ENCODE measurements around the gene RSPH9.
"Not testable (repeated sequence)": the region's sequence is repeated elsewhere in the genome, so short reads cannot be mapped to it uniquely, and the experiment has no call there.

The RSPH9 gene

DNA sequence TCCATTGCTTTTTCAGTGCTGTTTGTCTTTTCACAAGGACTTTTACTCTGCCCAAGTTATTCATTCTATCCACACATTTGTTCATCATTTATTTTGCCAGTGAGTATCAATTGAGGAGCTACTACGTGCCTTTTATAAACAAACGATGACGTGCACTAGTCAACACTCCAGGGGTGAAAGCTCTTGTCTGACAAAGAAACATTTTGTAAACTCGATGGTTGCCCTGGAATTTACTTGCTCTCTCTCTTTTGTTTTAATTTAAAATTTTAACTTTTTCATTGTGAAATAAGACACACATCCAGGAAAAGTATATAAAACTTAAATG is 51.1 kb downstream of the RSPH9 start:
- H3K4me3 ChIP-seq (ENCODE audit: insufficient read length, low read depth): no peak overlapping the region
- peaks cover 6% of the 10 kb centered on the region for H3K4me1 ChIP-seq (ENCODE audit: insufficient read depth, insufficient read length)
- DNase-seq (ENCODE audit: low read depth, low spot score): no peak
- TF ChIP-seq SUZ12 (IDR thresholded peaks at IDR 0.05; ENCODE audit: extremely low read depth, insufficient read depth, insufficient read length) (no peak), YY1 (IDR thresholded peaks at IDR 0.05; ENCODE audit: insufficient read depth, insufficient read length) (no peak), ZNF274 (IDR thresholded peaks at IDR 0.05; ENCODE audit: low read depth, low read length) (no peak)
- no peak overlapping the region for H3K9ac ChIP-seq (ENCODE audit: insufficient read length, low read depth)
- H3K36me3 ChIP-seq (ENCODE audit: insufficient read depth, insufficient read length, low read length): no peaks in the 10 kb centered on the region
- H3K27me3 ChIP-seq (ENCODE audit: insufficient read depth, insufficient read length): no peaks in the 10 kb centered on the region
- no peaks in the 10 kb centered on the region for H3K9me3 ChIP-seq (ENCODE audit: insufficient read depth, low read length)

DNA sequence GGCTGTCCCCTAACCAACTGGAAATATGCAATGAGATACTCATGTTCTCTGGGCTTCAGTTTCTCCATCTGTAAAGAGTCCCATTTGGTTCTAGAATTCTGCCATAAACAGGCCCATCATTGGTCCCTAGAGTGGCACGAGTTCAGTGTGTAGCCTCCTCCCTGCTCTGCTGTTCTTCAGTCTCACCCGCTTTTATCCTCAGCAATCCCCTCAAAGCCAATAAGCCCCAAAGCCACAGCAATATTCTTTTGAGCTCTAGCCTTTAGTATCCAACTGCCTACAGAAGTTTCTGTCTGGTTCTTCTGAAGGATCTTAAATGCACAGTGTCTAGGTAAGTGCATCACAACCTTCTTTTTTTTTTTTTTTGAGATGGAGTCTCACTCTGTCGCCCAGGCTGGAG is 52.6 kb downstream of the RSPH9 start:
- TF ChIP-seq YY1 (IDR thresholded peaks at IDR 0.05; ENCODE audit: insufficient read depth, insufficient read length): no peak
- no peak for TF ChIP-seq SUZ12 (IDR thresholded peaks at IDR 0.05; ENCODE audit: extremely low read depth, insufficient read depth, insufficient read length)
- TF ChIP-seq ZNF274 (IDR thresholded peaks at IDR 0.05; ENCODE audit: low read depth, low read length): no peak
- H3K36me3 ChIP-seq (ENCODE audit: insufficient read depth, insufficient read length, low read length): no peaks in the 10 kb centered on the region

DNA sequence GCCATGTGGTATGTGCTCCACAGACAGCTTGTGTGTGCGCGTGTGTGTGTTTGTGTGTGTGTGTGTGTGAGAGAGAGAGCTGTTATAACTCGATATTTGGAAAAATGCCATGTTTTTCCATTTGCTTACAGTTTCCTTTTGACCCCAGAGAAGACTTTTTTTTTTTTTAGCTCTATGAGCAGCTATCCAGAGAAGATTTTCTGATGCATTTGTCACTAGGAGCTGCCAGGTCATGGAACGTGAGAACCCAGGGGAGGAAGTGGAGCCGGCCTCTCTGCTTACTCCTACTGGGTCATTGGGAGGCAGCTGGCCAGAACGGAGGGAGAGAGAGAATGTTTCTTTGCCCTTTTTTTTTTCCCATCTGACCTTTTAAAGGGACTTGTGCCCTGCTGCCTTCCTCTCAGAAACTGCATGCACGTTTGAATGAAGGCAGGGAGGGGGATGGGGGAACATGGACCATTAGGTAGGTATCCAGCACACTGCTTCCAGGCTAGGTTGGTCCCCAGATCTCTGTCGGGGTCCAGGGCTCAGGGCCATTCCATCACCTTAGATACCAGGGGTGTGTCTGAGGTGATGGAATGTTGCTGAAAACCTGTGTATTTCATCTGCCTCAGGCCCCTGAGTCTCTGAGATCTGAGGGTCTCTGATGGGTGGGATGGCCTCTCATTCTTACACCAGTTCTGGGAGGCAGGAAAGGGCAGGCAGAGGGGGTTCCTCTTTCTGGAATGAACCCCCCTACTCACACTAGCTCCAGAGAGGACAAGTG is 53.9 kb downstream of the RSPH9 start:
- TF ChIP-seq YY1 (IDR thresholded peaks at IDR 0.05; ENCODE audit: insufficient read depth, insufficient read length) (no peak), ZNF274 (IDR thresholded peaks at IDR 0.05; ENCODE audit: low read depth, low read length) (no peak), SUZ12 (IDR thresholded peaks at IDR 0.05; ENCODE audit: extremely low read depth, insufficient read depth, insufficient read length) (no peak)
- Histone ChIP-seq H3K36me3 (ENCODE audit: insufficient read depth, insufficient read length, low read length) (no peaks in the 10 kb centered on the region), H3K27me3 (ENCODE audit: insufficient read depth, insufficient read length) (no peaks in the 10 kb centered on the region), H3K4me3 (ENCODE audit: insufficient read length, low read depth) (no peak overlapping the region), H3K9ac (ENCODE audit: insufficient read length, low read depth) (peak overlapping the region; percentile 12), H3K9me3 (ENCODE audit: insufficient read depth, low read length) (no peaks in the 10 kb centered on the region), H3K4me1 (ENCODE audit: insufficient read depth, insufficient read length) (peaks cover 10% of the 10 kb centered on the region)
- no peak for DNase-seq (ENCODE audit: low read depth, low spot score)

More for the DNA sequence above, 52.6 kb downstream of the RSPH9 start:
- no peaks in the 10 kb centered on the region for H3K9me3 ChIP-seq (ENCODE audit: insufficient read depth, low read length)
- H3K27me3 ChIP-seq (ENCODE audit: insufficient read depth, insufficient read length): no peaks in the 10 kb centered on the region
- DNase-seq (ENCODE audit: low read depth, low spot score): no peak
- H3K4me1 ChIP-seq (ENCODE audit: insufficient read depth, insufficient read length): peaks cover 10% of the 10 kb centered on the region
- H3K4me3 ChIP-seq (ENCODE audit: insufficient read length, low read depth): no peak overlapping the region
- H3K9ac ChIP-seq (ENCODE audit: insufficient read length, low read depth): no peak overlapping the region

DNA sequence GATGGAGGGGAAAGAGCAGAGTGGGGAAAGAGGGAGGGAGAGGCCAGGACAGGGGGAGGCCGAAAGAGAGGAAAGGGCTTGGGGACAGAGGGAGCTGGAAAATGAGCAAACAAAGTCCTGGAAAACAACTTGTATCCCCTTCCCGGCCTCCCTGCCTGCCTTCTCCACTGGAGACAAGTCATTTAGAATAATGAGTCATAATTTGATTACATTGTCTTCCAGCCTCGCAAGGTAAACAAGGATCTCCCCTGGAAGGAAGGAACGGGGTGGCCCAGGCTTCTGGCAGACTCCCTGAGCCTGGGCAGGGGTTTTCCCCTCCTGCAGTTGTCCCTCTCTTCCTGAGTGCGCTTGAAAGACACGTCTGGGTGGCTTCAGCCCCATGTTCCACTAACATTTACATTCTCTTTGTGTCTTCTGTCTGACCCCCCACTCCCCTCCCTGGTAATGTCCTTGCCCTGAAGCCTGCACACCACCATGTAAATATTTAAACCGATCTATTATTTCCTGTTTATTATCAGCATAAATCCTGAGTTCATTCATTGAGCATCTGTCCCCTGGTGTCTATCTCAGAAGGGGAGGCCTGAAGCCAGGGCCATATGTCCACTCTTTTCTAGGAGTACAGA is 54.8 kb downstream of the RSPH9 start:
- H3K9ac ChIP-seq (ENCODE audit: insufficient read length, low read depth): no peak overlapping the region
- H3K27me3 ChIP-seq (ENCODE audit: insufficient read depth, insufficient read length): no peaks in the 10 kb centered on the region
- peaks cover 10% of the 10 kb centered on the region for H3K4me1 ChIP-seq (ENCODE audit: insufficient read depth, insufficient read length)
- no peak for TF ChIP-seq ZNF274 (IDR thresholded peaks at IDR 0.05; ENCODE audit: low read depth, low read length)
- TF ChIP-seq SUZ12 (IDR thresholded peaks at IDR 0.05; ENCODE audit: extremely low read depth, insufficient read depth, insufficient read length): no peak
- no peak for TF ChIP-seq YY1 (IDR thresholded peaks at IDR 0.05; ENCODE audit: insufficient read depth, insufficient read length)
- no peak for DNase-seq (ENCODE audit: low read depth, low spot score)
- no peaks in the 10 kb centered on the region for H3K36me3 ChIP-seq (ENCODE audit: insufficient read depth, insufficient read length, low read length)
- H3K9me3 ChIP-seq (ENCODE audit: insufficient read depth, low read length): no peaks in the 10 kb centered on the region
- H3K4me3 ChIP-seq (ENCODE audit: insufficient read length, low read depth): no peak overlapping the region

DNA sequence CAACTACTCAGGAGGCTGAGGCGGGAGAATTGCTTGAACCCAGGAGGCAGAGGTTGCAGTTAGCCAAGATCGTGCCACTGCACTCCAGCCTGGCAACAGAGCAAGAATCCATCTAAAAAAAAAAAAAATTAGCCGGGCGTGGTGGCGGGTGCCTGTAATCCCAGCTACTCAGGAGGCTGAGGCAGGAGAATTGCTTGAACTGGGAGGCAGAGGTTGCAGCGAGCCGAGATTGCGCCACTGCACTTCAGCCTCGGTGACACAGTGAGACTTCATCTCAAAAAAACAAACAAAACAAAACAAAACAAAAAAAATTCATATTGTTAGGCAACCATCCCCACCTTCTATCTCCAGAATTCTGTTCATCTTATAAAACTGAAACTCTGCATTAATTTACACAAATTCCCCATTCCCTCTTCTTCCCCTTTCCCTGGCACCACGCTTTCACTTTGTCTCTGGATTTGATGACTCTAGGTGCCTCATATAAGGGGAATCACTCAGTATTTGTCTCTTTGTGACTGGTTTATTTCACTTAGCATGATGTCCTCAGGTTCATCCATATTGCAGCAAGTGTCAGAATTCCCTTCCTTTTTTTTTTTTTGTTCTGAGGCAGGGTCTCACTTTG is 56.2 kb downstream of the RSPH9 start:
- DNase-seq (ENCODE audit: low read depth, low spot score); H3K4me1 ChIP-seq (ENCODE audit: insufficient read depth, insufficient read length); H3K27me3 ChIP-seq (ENCODE audit: insufficient read depth, insufficient read length); H3K9me3 ChIP-seq (ENCODE audit: insufficient read depth, low read length); H3K36me3 ChIP-seq (ENCODE audit: insufficient read depth, insufficient read length, low read length); H3K9ac ChIP-seq (ENCODE audit: insufficient read length, low read depth); H3K4me3 ChIP-seq (ENCODE audit: insufficient read length, low read depth): not testable (repeated sequence)

DNA sequence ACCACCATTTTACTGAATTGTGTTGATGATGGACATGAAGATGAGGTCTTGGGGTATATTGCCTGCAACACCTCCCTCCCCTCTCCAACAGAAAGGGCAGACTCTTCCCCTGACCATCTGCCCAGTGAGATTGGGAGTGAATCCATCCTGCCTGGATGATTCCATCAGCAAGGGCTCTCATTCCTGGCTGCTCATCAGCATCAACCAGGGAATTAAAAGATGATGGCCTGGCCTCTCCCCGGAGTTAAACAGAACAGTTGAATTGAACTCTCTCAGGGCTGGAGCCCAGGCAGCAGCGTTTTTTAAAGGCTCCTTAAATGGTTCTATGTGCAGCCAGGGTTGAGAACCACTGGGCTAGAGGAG is 57.3 kb downstream of the RSPH9 start:
- Histone ChIP-seq H3K27me3 (ENCODE audit: insufficient read depth, insufficient read length) (no peaks in the 10 kb centered on the region), H3K4me3 (ENCODE audit: insufficient read length, low read depth) (no peak overlapping the region), H3K9me3 (ENCODE audit: insufficient read depth, low read length) (no peaks in the 10 kb centered on the region), H3K4me1 (ENCODE audit: insufficient read depth, insufficient read length) (peaks cover 8% of the 10 kb centered on the region), H3K9ac (ENCODE audit: insufficient read length, low read depth) (peak overlapping the region; percentile 23), H3K36me3 (ENCODE audit: insufficient read depth, insufficient read length, low read length) (no peaks in the 10 kb centered on the region)
- DNase-seq (ENCODE audit: low read depth, low spot score): no peak
- no peak for TF ChIP-seq SUZ12 (IDR thresholded peaks at IDR 0.05; ENCODE audit: extremely low read depth, insufficient read depth, insufficient read length)
- no peak for TF ChIP-seq ZNF274 (IDR thresholded peaks at IDR 0.05; ENCODE audit: low read depth, low read length)

DNA sequence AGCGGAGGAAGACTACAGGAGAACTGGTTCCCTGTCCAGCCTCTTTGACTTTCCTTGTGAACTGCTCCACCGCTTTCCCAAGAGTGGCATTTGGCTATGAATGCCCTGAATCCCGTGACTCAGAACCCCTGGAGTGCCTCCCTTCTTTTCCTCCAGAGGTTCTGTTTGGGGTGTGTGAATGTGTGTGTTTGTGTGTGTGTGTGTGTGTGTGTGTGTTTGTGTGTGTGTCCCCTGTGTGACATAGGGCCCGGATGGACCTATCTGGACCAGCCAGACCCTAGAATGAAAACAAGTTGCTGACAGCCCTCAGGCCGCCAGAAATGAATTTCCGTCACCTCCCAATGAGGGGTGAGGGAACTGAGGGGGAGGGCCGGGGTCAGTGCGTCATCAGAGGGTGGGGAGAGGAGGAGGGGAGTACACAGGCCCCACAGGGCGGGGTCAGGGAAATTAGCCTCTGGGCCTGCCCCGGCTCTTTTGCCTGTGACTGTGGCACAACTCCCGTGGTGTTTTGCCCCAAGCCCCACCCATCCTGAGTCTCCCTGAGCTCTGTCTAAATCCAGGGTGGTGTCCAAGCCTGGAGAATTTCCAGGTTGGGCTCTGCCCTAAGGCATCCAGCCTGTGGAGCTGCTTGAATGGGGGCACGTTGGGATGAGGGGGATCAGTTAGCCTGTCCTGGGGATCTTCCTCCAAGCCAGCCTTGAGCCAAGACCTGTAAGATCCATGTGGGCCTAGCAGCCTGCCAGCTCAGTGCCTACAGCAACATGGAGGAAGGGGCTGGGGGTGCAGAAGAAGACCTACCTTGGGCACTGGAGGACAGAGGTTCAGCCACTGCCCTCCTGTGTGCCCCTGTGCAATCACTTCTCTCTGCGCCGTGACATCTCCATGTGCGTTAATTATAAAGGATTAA is 58.0 kb downstream of the RSPH9 start:
- Histone ChIP-seq H3K9ac (ENCODE audit: insufficient read length, low read depth) (peak overlapping the region; percentile 38), H3K36me3 (ENCODE audit: insufficient read depth, insufficient read length, low read length) (no peaks in the 10 kb centered on the region), H3K4me1 (ENCODE audit: insufficient read depth, insufficient read length) (peaks cover 8% of the 10 kb centered on the region), H3K9me3 (ENCODE audit: insufficient read depth, low read length) (no peaks in the 10 kb centered on the region), H3K27me3 (ENCODE audit: insufficient read depth, insufficient read length) (no peaks in the 10 kb centered on the region), H3K4me3 (ENCODE audit: insufficient read length, low read depth) (no peak overlapping the region)
- no peak for TF ChIP-seq YY1 (IDR thresholded peaks at IDR 0.05; ENCODE audit: insufficient read depth, insufficient read length)
- no peak for TF ChIP-seq SUZ12 (IDR thresholded peaks at IDR 0.05; ENCODE audit: extremely low read depth, insufficient read depth, insufficient read length)
- TF ChIP-seq ZNF274 (IDR thresholded peaks at IDR 0.05; ENCODE audit: low read depth, low read length): no peak
- peak; percentile 91 for DNase-seq (ENCODE audit: low read depth, low spot score)
